IMR-90 (cell line): Measurements from ENCODE around the gene HNRNPM. TPM values are rescaled to one million over a fixed set of nuclear protein-coding genes. Genes with fewer than 3 reads are reported as not detected.
A peak's percentile ranks its signal among the peaks of the same experiment; 100 is the strongest.

ENCODE experiments used
- ATAC-seq: fragments of 200-7000 bp; cut with Tn5 transposase; 2 replicates; pipeline ENCODE4 v1.9.1; 2020; ENCODE audit warnings: low read depth, mild to moderate bottlenecking, moderate library complexity
- BruUV-seq: library from RNA; stranded (reverse); fragments of 400-500 nt; replicated peaks from 2 replicates; lab custom pipeline; 2021; lab: Mats Ljungman, UMichigan
- CTCF ChIA-PET: fragments of 300-600 bp; formaldehyde crosslinking; extraction: SDS; loops from one replicate; lab custom pipeline; 2021; ENCODE audit warnings: antibody characterized with exemption; lab: Yijun Ruan, JAX
- POLR2A ChIA-PET: fragments of 300-600 bp; sonication (Branson Sonifier 250); formaldehyde crosslinking; loops from one replicate; lab custom pipeline; 2022; ENCODE audit warnings: antibody characterized with exemption; ENCODE audit not compliant: unreplicated experiment; lab: Charles Lee
- DNase-seq: peaks from one replicate; pipeline ENCODE4 v3.0.0; 2013
- H2AFZ ChIP-seq: replicated peaks from 2 replicates; pipeline ENCODE3; 2013; ENCODE audit warnings: low read length, mild to moderate bottlenecking; ENCODE audit not compliant: poor library complexity
- H2AK5ac ChIP-seq: 2 replicates; pipeline ENCODE4 v1.6.1; 2013; ENCODE audit warnings: low read depth, low read length, inconsistent platforms
- H2AK9ac ChIP-seq: replicated peaks from 2 replicates; pipeline ENCODE3; 2013; ENCODE audit warnings: mild to moderate bottlenecking, low read depth, low read length, moderate library complexity; ENCODE audit not compliant: poor library complexity
- H2BK120ac ChIP-seq: 2 replicates; pipeline ENCODE4 v1.6.1; 2013; ENCODE audit warnings: low read depth, low read length, inconsistent platforms
- H2BK15ac ChIP-seq: 3 replicates; pipeline ENCODE4 v1.6.1; 2013; ENCODE audit warnings: low read depth, low read length, inconsistent platforms
- H2BK20ac ChIP-seq: 2 replicates; pipeline ENCODE4 v1.6.1; 2013; ENCODE audit warnings: low read depth, mild to moderate bottlenecking, inconsistent platforms, low read length, moderate library complexity
- H2BK5ac ChIP-seq: 2 replicates; pipeline ENCODE4 v1.6.1; 2013; ENCODE audit warnings: mild to moderate bottlenecking, low read depth, low read length, inconsistent platforms; ENCODE audit not compliant: poor library complexity, severe bottlenecking
- H3K14ac ChIP-seq: replicated peaks from 2 replicates; pipeline ENCODE4 v1.6.1; 2013; ENCODE audit warnings: low read depth, low read length, inconsistent platforms
- H3K18ac ChIP-seq: 2 replicates; pipeline ENCODE4 v1.6.1; 2013; ENCODE audit warnings: low read depth, low read length, control low read depth
- H3K23ac ChIP-seq: 2 replicates; pipeline ENCODE4 v1.6.1; 2013; ENCODE audit warnings: low read depth, low read length, inconsistent platforms
- H3K27ac ChIP-seq: 2 replicates; pipeline ENCODE4 v1.5.1; 2013; ENCODE audit warnings: mild to moderate bottlenecking, control low read depth, low read length; ENCODE audit not compliant: insufficient read depth
- H3K27me3 ChIP-seq: 2 replicates; pipeline ENCODE4 v1.6.1; 2013; ENCODE audit warnings: low read length; ENCODE audit not compliant: control insufficient read depth, insufficient read depth
- H3K36me3 ChIP-seq: 2 replicates; pipeline ENCODE4 v1.6.1; 2013; ENCODE audit warnings: low read length, mixed read lengths; ENCODE audit not compliant: control insufficient read depth, insufficient read depth
- H3K4ac ChIP-seq: 2 replicates; pipeline ENCODE4 v1.6.1; 2013; ENCODE audit warnings: low read depth, low read length, inconsistent platforms
- H3K4me1 ChIP-seq: 2 replicates; pipeline ENCODE4 v1.6.1; 2013; ENCODE audit warnings: low read length, mixed read lengths; ENCODE audit not compliant: control insufficient read depth, insufficient read depth
- H3K4me2 ChIP-seq: 2 replicates; pipeline ENCODE4 v1.6.1; 2013; ENCODE audit warnings: low read depth, mild to moderate bottlenecking, control low read depth, low read length, moderate library complexity
- H3K4me3 ChIP-seq: 2 replicates; pipeline ENCODE4 v1.5.1; 2013; ENCODE audit warnings: low read depth, mild to moderate bottlenecking, control low read depth, low read length, moderate library complexity; ENCODE audit not compliant: insufficient read depth
- H3K56ac ChIP-seq: 2 replicates; pipeline ENCODE4 v1.6.1; 2013; ENCODE audit warnings: low read length, inconsistent platforms; ENCODE audit not compliant: insufficient read depth; ENCODE audit errors: extremely low read depth
- H3K79me1 ChIP-seq, 2 experiments: 2 replicates each; pipeline ENCODE4 v1.6.1; 2013; ENCODE audit warnings: low read length in 2 of 2, inconsistent platforms in 1 of 2, low read depth in 1 of 2
- H3K9ac ChIP-seq: 2 replicates; pipeline ENCODE4 v1.6.1; 2013; ENCODE audit warnings: low read depth, low read length, control low read depth
- H3K9me1 ChIP-seq: 2 replicates; pipeline ENCODE4 v1.6.1; 2013; ENCODE audit warnings: low read length, inconsistent platforms; ENCODE audit not compliant: insufficient read depth
- H3K9me3 ChIP-seq: 2 replicates; pipeline ENCODE4 v1.6.1; 2013; ENCODE audit warnings: low read length; ENCODE audit not compliant: control insufficient read depth, insufficient read depth
- H4K20me1 ChIP-seq: 2 replicates; pipeline ENCODE4 v1.6.1; 2013; ENCODE audit warnings: low read length, inconsistent platforms; ENCODE audit not compliant: insufficient read depth
- H4K5ac ChIP-seq: 2 replicates; pipeline ENCODE4 v1.6.1; 2013; ENCODE audit warnings: mild to moderate bottlenecking, low read depth, low read length, control low read depth
- H4K8ac ChIP-seq, 2 experiments: 2 replicates each; pipeline ENCODE4 v1.6.1; 2013; ENCODE audit warnings: low read depth in 2 of 2, low read length in 2 of 2, control low read depth in 1 of 2, inconsistent platforms in 1 of 2
- H4K91ac ChIP-seq: 2 replicates; pipeline ENCODE4 v1.6.1; 2013; ENCODE audit warnings: low read depth, low read length, inconsistent platforms; ENCODE audit not compliant: insufficient read depth
- MAZ ChIP-seq: IDR thresholded peaks from 2 replicates; pipeline ENCODE4 v1.6.1; 2012; ENCODE audit warnings: low read depth, mild to moderate bottlenecking, low read length, improper control_type of control experiment, moderate library complexity, borderline replicate concordance
- MXI1 ChIP-seq: IDR thresholded peaks from 2 replicates; pipeline ENCODE4 v1.6.1; 2012; ENCODE audit warnings: low read depth, mild to moderate bottlenecking, low read length, moderate library complexity, borderline replicate concordance
- POLR2A ChIP-seq: IDR thresholded peaks from 2 replicates; pipeline ENCODE4 v1.6.1; 2012; ENCODE audit warnings: mild to moderate bottlenecking, low read depth, low read length
- RCOR1 ChIP-seq: IDR thresholded peaks from 2 replicates; pipeline ENCODE4 v1.6.1; 2012; ENCODE audit warnings: mild to moderate bottlenecking, low read length, improper control_type of control experiment; ENCODE audit not compliant: insufficient replicate concordance
- RFX5 ChIP-seq: IDR thresholded peaks from 2 replicates; pipeline ENCODE4 v1.8.0; 2012; ENCODE audit warnings: low read depth, mild to moderate bottlenecking, low read length, moderate library complexity
- WGBS, 2 experiments: methylation state at CpG; one replicate each; pipeline versions ENCODE4 v1.1.5 to v1.1.7; 2013; ENCODE audit warnings: missing lambda C conversion rate in 2 of 2; ENCODE audit not compliant: insufficient read length in 1 of 2; ENCODE audit errors: extremely low coverage in 2 of 2; 5-methylcytosine and 5-hydroxymethylcytosine counted together
- dilution Hi-C: fragments of 300-500 bp; cut with HindIII; formaldehyde crosslinking; loops from one replicate; pipeline ENCODE4 v1.14.3; 2018; ENCODE audit warnings: low sequenced_read_pairs; ENCODE audit not compliant: unreplicated experiment
- in situ Hi-C: fragments of 300-500 bp; cut with MboI; formaldehyde crosslinking; loops from 3 replicates; pipeline ENCODE4 v1.14.3; 2019; ENCODE audit warnings: low sequenced_read_pairs, inconsistent platforms, mixed read lengths
- intact Hi-C: fragments of 100-400 bp; cut with micrococcal nuclease; formaldehyde crosslinking; loops from 2 replicates; pipeline ENCODE4 v1.10.0; 2022
- polyA plus RNA-seq, 3 experiments: library from polyadenylated mRNA; depleted of rRNA; stranded (reverse); fragments of >200 nt; gene quantifications; 2 replicates each; pipeline ENCODE4 v1.2.3, GENCODE V29; 2012; ENCODE audit warnings: low replicate concordance in 1 of 3
- total RNA-seq: library from RNA; depleted of rRNA; stranded (reverse); fragments of >200 nt; gene quantifications from 2 replicates; pipeline ENCODE4 v1.2.3, GENCODE V29; 2012

Gene HNRNPM
- total and polyA plus RNA-seq, 2 of the 4 experiments (the other 2 are of a cell fraction): 75.6 to 197 TPM

DNA sequence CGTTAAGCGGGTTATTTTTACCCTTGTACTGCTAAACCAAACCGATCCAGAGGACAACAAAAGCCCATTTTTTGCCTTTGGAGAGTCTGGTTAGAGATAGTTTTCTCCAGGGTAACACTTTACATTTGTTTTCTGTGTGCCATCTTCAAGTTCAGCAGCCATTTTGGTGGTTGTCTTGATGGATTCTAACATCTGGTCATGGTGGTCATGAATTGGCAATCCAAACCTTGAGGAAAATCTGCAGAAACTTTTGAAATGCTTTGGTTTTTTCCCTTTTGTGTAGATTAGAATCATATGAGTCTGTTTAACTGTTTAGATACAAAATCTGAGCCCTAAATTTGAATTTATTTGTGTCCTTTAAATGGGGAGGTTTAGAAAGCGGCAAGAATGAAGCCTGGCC is 16.6 kb downstream of the HNRNPM start:
- ChIA-PET POLR2A (interaction anchor here (0.6 kb wide), 1 partner anchor 37 kb away, joined by 10 read pairs; no protein-coding TSS in a partner anchor), CTCF (no interaction called here)
- Histone ChIP-seq H4K20me1 (peaks cover 96% of the 10 kb centered on the region), H3K27ac (no peak overlapping the region), H4K8ac (no peak overlapping the region), H2BK120ac (no peak overlapping the region), H2AK9ac (no peak overlapping the region), H4K5ac (no peak overlapping the region), H3K27me3 (no peaks in the 10 kb centered on the region), H3K79me1 (peaks cover 27 to 87% of the 10 kb centered on the region in 2 experiments), H3K9me3 (no peaks in the 10 kb centered on the region), H3K4me3 (no peak overlapping the region), H2BK15ac (no peak overlapping the region), H3K56ac (no peak overlapping the region), H3K4me2 (no peak overlapping the region), H3K36me3 (peaks cover 31% of the 10 kb centered on the region), H2BK20ac (no peak overlapping the region), H3K9me1 (peaks cover 34% of the 10 kb centered on the region), H3K9ac (no peak overlapping the region), H3K23ac (peak overlapping the region; percentile 72), H2AFZ (no peak overlapping the region), H2BK5ac (no peak overlapping the region), H4K91ac (no peak overlapping the region), H3K4ac (peak overlapping the region; percentile 30; the same call in 1 of the 2 replicates), H3K4me1 (peaks cover 41% of the 10 kb centered on the region), H3K14ac (peak overlapping the region; percentile 66), H2AK5ac (no peak overlapping the region), H3K18ac (no peak overlapping the region)
- TF ChIP-seq POLR2A (no peak), RFX5 (no peak), MAZ (no peak), RCOR1 (no peak), MXI1 (no peak)
- DNase-seq: no peak
- BruUV-seq: no TSS peak
- intact Hi-C loops: no loop called here
- no CpG with 5 or more reads among the region's 4 CpGs for WGBS, 2 experiments
- ATAC-seq: no peak
- in situ Hi-C loops: no loop called here
- dilution Hi-C loops: no loop called here
